Activated CD4-positive, alpha-beta T cell treated with anti-CD3 and anti-CD28 coated beads for 1 hour (primary cell): ENCODE results near the gene MAT2B.
A peak's percentile ranks its signal among the peaks of the same experiment; 100 is the strongest.

Source experiments
- DNase-seq: peaks from one replicate; pipeline ENCODE4 v3.0.0-alpha.2; 2020

Gene MAT2B

GRCh38 chr5:163505368-163506094, at the start of gene MAT2B:
MAT2B (plus strand) TSS chr5:163505619; CDS start chr5:163505687, 68 bp downstream.
- DNase-seq: peak; percentile 92

- no peak for DNase-seq
Measured at GRCh38 chr5:163456029-163456589, 49.3 kb upstream of the MAT2B start.

- DNase-seq: no peak
Measured at GRCh38 chr5:163456840-163457239, 48.6 kb upstream of the MAT2B start.

- DNase-seq: no peak
Measured at GRCh38 chr5:163458778-163459385, 46.5 kb upstream of the MAT2B start.

- no peak for DNase-seq
Measured at GRCh38 chr5:163459462-163459818, 46.0 kb upstream of the MAT2B start.

- DNase-seq: peak; percentile 92
Measured at GRCh38 chr5:163459819-163460561, 45.4 kb upstream of the MAT2B start, which contains the start of gene NUDCD2. NUDCD2 (minus strand) TSS chr5:163460102; CDS start chr5:163460050, 52 bp downstream.

GRCh38 chr5:163460562-163461171, 44.8 kb upstream of the MAT2B start, which contains the start of gene HMMR:
HMMR (plus strand) TSS chr5:163460632; CDS start chr5:163460693, 61 bp downstream.
- no peak for DNase-seq

GRCh38 chr5:163463063-163463435, 42.4 kb upstream of the MAT2B start:
- no peak for DNase-seq

- no peak for DNase-seq
Measured at GRCh38 chr5:163467682-163468081, 37.7 kb upstream of the MAT2B start.

GRCh38 chr5:163473635-163474243, 31.7 kb upstream of the MAT2B start:
- no peak for DNase-seq

GRCh38 chr5:163475411-163475810, 30.0 kb upstream of the MAT2B start:
- DNase-seq: no peak

GRCh38 chr5:163478126-163478981, 27.1 kb upstream of the MAT2B start:
- DNase-seq: no peak

GRCh38 chr5:163478982-163479271, 26.5 kb upstream of the MAT2B start:
- DNase-seq: no peak

- no peak for DNase-seq
Measured at GRCh38 chr5:163489055-163489744, 16.2 kb upstream of the MAT2B start.

GRCh38 chr5:163489745-163490075, 15.7 kb upstream of the MAT2B start:
- DNase-seq: no peak

- no peak for DNase-seq
Measured at GRCh38 chr5:163496286-163496685, 9.1 kb upstream of the MAT2B start.

GRCh38 chr5:163497315-163497714, 8.1 kb upstream of the MAT2B start:
- DNase-seq: no peak

GRCh38 chr5:163498886-163499285, 6.5 kb upstream of the MAT2B start:
- no peak for DNase-seq

GRCh38 chr5:163502521-163502920, 2.9 kb upstream of the MAT2B start:
- DNase-seq: no peak

GRCh38 chr5:163503106-163504078, 2.0 kb upstream of the MAT2B start:
- DNase-seq: no peak
